Measurements from ENCODE around the gene SETD5.

DNA sequence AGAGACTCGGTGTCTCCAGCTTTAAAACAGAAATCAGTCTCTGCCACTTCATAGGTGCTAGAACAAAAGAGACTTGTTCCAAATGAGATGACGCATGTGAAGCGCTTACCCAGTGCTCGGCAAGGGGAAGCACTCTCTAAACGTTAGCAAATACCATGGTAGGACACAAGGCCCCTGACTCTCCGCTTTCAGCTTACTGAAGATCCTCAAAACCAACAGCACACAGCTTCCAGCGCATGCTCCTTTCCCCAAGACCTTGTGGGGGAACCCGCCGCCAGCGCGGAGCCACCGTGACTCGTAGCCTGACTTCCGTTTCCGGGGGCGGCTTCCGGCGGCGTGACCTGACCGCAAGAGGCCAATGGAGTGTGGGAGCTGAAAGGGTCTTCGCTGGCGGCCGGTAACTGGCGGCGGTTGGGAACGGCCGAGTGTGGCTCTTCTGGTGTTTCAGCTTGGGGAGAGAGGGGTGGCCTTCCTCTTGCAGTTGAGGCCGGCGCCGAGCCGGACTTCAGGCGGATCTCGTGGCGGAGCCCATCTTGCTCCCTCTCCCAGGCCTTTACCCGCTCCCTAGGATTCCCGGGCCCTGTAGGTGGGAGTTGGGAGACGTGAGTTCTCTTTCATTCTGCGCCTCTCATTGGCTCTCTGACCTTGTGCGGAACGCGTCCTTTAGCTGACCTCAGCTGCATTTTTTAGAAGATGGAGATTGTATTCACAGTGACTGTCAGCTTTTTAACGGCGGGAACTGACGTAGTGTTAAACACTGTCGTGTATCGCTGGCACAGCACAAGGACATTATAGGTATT, 34.5 kb upstream of the SETD5 start, which contains the start of gene THUMPD3:
- TF ChIP-seq, protein P1, sequence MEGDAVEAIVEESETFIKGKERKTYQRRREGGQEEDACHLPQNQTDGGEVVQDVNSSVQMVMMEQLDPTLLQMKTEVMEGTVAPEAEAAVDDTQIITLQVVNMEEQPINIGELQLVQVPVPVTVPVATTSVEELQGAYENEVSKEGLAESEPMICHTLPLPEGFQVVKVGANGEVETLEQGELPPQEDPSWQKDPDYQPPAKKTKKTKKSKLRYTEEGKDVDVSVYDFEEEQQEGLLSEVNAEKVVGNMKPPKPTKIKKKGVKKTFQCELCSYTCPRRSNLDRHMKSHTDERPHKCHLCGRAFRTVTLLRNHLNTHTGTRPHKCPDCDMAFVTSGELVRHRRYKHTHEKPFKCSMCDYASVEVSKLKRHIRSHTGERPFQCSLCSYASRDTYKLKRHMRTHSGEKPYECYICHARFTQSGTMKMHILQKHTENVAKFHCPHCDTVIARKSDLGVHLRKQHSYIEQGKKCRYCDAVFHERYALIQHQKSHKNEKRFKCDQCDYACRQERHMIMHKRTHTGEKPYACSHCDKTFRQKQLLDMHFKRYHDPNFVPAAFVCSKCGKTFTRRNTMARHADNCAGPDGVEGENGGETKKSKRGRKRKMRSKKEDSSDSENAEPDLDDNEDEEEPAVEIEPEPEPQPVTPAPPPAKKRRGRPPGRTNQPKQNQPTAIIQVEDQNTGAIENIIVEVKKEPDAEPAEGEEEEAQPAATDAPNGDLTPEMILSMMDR (IDR thresholded peaks at IDR 0.05; ENCODE audit: insufficient read depth, low read depth, low read length) = no peak
- no peak for TF ChIP-seq EZH2 (IDR thresholded peaks at IDR 0.05; ENCODE audit: insufficient read depth, low read length)

Measured in astrocyte (in vitro differentiated cells and primary cell).